Fibroblast of mammary gland (primary cell): ENCODE results near the gene GLE1.
"Not testable (repeated sequence)": the region's sequence is repeated elsewhere in the genome, so short reads cannot be mapped to it uniquely, and the experiment has no call there.

ENCODE experiments used
- DNase-seq: peaks from one replicate; pipeline ENCODE4 v3.0.0-alpha.2; 2010; ENCODE audit warnings: low read depth
- H3K4me3 ChIP-seq: 2 replicates; pipeline ENCODE4 v1.5.1; 2011; ENCODE audit warnings: low read depth, mild to moderate bottlenecking, low read length, moderate library complexity; ENCODE audit not compliant: control insufficient read depth
- CTCF ChIP-seq: conservative IDR thresholded peaks from 2 replicates; pipeline ENCODE4 v1.5.1; 2011; ENCODE audit warnings: low read depth, low read length, inconsistent platforms; ENCODE audit not compliant: control insufficient read depth, insufficient read depth

GLE1 gene

GRCh38 chr9:128495804-128496417 lies 8.6 kb upstream of the GLE1 start:
- DNase-seq: peak; percentile 3
- no peak for TF ChIP-seq CTCF
- H3K4me3 ChIP-seq: no peak overlapping the region

GRCh38 chr9:128497824-128498610 lies 6.5 kb upstream of the GLE1 start:
- no peak for DNase-seq
- no peak overlapping the region for H3K4me3 ChIP-seq
- no peak for TF ChIP-seq CTCF

DNA sequence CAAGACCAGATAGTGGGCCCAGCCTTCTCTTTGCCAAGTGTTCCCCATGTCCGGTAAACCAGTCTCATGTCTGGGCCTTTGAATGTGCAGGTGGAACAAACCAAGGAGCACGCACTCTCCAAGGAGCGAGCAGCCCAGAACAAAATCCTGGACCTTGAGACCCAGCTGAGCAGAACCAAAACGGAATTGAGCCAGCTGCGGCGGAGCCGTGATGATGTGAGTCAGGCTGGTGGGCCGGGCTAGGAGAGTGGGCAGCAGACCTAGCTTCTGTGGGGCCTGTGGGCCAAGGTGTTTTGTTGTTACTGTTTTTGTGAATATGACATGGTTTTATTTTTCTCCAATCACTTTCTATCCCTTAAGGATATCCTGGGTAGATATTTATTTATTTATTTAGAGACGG lies 5.6 kb upstream of the GLE1 start:
- H3K4me3 ChIP-seq: no peak overlapping the region
- no peak for DNase-seq
- TF ChIP-seq CTCF: no peak

- no peak for TF ChIP-seq CTCF
- DNase-seq: no peak
- H3K4me3 ChIP-seq: no peak overlapping the region
These were observed 4.6 kb upstream of the GLE1 start for GRCh38 chr9:128499920-128500319.

- peak; percentile 31 for DNase-seq
- not testable (repeated sequence) for H3K4me3 ChIP-seq
These were observed 1.1 kb upstream of the GLE1 start for GRCh38 chr9:128503415-128503825.

DNA sequence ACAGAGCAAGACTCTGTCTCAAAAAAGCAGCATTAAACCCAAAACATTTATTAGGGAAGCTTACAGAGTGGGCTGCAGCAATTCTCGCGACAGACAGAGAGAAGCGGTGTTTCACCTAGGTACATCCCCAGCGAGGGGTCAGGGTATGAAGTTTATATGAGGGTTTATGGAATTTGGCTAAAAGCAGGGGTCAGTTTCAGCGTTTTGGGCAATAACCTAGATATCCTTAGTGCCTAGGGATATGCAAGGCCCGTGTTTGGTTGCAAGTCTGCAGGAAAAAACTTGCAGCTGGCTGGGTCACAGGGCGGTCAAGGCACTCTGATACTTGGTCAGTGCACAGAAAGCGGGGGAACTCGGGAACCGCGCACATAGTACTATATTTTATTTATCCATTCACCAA lies 649 bp upstream of the GLE1 start:
- TF ChIP-seq CTCF: no peak
- peak; percentile 25 for DNase-seq
- peak overlapping the region; percentile 94 for H3K4me3 ChIP-seq

GRCh38 chr9:128505414-128505765 lies 871 bp downstream of the GLE1 start:
- DNase-seq: peak; percentile 67
- peak overlapping the region; percentile 94 for H3K4me3 ChIP-seq
- no peak for TF ChIP-seq CTCF

GRCh38 chr9:128505906-128506305 lies 1.4 kb downstream of the GLE1 start:
- DNase-seq, H3K4me3 ChIP-seq: not testable (repeated sequence)
